IPS-15b (cell line): ENCODE results near the gene HOXC6.

Experiments
- H3K27me3 ChIP-seq: one replicate; pipeline ENCODE4 v1.6.1; 2013; ENCODE audit warnings: low read length; ENCODE audit not compliant: control insufficient read depth, insufficient read depth
- H3K36me3 ChIP-seq: one replicate; pipeline ENCODE4 v1.6.1; 2013; ENCODE audit warnings: low read length; ENCODE audit not compliant: control insufficient read depth, insufficient read depth
- H3K4me1 ChIP-seq: one replicate; pipeline ENCODE4 v1.6.1; 2013; ENCODE audit warnings: mild to moderate bottlenecking, low read length; ENCODE audit not compliant: control insufficient read depth, insufficient read depth
- H3K4me3 ChIP-seq: one replicate; pipeline ENCODE4 v1.5.1; 2013; ENCODE audit warnings: low read depth, low read length
- H3K9ac ChIP-seq: one replicate; pipeline ENCODE4 v1.6.1; 2013; ENCODE audit warnings: low read depth, mild to moderate bottlenecking, low read length
- H3K9me3 ChIP-seq: one replicate; pipeline ENCODE4 v1.6.1; 2013; ENCODE audit warnings: mild to moderate bottlenecking, low read length; ENCODE audit not compliant: control insufficient read depth, insufficient read depth

HOXC6 gene

DNA sequence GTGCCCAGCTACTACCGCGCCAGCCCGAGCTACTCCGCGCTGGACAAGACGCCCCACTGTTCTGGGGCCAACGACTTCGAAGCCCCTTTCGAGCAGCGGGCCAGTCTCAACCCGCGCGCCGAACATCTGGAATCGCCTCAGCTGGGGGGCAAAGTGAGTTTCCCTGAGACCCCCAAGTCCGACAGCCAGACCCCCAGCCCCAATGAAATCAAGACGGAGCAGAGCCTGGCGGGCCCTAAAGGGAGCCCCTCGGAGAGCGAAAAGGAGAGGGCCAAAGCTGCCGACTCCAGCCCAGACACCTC is 42.6 kb upstream of the HOXC6 start:
- Histone ChIP-seq H3K4me1 (no peaks in the 10 kb centered on the region), H3K36me3 (no peaks in the 10 kb centered on the region), H3K9me3 (no peaks in the 10 kb centered on the region), H3K4me3 (peak overlapping the region; percentile 26), H3K9ac (no peak overlapping the region), H3K27me3 (peaks cover 96% of the 10 kb centered on the region)

DNA sequence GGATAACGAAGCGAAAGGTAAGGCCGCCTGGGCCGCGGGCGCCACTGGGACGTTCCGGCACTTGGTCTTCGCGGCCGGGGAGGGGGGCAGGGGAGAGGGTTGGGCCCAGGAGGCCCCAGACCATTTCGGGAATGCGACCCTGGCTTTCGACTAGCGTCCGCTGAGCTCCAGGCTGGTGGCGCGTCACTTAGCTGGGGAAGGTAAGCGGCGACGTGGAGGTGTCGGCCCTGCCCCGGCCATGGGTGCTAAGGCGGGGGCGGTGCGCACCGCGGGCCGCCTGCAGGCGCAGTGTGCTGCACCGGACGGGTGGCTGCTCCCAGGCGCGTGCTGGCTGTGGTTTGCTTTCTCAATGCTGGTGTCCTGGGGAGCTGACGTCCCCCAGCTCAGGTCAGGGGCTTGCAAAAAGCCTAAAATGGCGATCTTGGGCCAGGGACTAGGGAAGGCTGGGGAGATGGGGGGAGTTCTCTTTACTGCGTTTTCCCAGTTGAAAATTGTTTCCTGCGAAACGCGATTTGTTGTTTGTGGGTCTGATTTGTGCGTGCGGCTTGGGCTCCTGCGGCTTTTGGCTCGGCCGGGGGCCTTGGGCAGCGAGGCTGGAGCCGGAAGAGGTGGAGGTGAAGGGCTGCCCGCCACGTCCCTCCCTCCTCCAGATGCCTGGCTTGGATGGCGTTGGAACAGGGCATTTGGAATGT is 42.1 kb upstream of the HOXC6 start:
- peak overlapping the region; percentile 26 for H3K4me3 ChIP-seq
- peaks cover 96% of the 10 kb centered on the region for H3K27me3 ChIP-seq
- H3K9ac ChIP-seq, result no peak overlapping the region
- no peaks in the 10 kb centered on the region for H3K9me3 ChIP-seq
- H3K4me1 ChIP-seq, result no peaks in the 10 kb centered on the region
- H3K36me3 ChIP-seq, result no peaks in the 10 kb centered on the region

DNA sequence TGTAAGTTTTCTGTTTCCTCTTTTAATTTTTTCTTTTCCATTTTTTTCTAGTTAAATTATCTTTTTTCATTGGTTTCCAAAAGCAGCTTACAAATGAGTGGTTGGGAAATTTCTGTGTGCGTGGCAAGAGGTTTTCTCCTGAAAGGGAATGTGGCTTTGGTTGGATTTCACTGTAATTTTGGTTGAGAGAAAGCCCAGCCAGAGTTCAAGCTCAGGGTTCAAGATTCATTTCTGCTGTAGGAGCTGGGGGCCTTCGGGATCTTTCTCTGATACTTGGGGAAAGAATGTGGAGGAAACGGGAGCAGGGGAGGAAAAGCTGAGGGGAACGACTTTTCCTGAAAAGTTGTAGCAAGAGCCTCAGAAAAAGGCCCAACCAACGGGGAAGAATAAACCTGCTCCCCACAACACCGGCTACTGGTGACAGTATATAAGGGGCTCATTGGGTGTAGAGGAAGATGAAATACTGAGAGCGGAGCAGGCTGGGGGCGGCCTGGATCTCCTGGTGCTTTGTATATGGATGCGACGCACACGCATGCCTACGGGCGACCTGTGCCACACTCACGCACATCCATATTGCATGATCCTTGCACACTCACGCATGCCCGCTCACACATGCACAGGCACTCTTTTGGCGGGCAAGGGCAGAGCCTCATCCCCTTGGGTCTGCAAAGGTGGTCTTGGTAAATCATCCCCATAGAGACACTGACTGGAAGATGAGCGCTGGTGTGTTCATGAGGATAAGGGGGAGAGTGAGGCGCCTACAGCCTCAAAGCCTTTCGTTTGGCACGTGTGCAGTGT is 41.4 kb upstream of the HOXC6 start:
- H3K9me3 ChIP-seq, result no peaks in the 10 kb centered on the region
- H3K4me1 ChIP-seq, result no peaks in the 10 kb centered on the region
- no peak overlapping the region for H3K4me3 ChIP-seq
- peaks cover 96% of the 10 kb centered on the region for H3K27me3 ChIP-seq
- H3K36me3 ChIP-seq, result no peaks in the 10 kb centered on the region
- no peak overlapping the region for H3K9ac ChIP-seq

DNA sequence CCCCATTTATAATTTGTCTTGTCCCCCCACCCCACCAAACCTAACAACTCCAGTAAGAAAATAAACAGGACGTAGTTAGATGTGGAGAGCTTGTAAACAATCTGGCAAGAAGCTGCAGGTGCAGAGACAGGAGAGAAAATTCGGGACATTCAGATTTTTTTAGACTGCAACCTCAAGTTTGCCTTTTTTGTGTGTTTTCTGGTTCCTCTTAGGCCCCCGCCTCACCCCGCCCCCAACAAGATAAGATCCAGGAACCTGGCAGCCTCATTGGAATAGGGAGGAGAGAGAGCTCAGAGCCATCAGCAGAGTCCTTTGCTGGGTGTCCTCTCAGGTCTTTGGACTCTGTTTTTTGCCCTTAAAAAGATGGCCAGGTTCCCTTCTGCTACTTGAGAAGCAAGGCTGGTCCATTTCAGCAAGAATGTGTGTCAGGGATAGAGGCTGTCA is 40.4 kb upstream of the HOXC6 start:
- Histone ChIP-seq H3K4me3 (no peak overlapping the region), H3K36me3 (no peaks in the 10 kb centered on the region), H3K9ac (no peak overlapping the region), H3K9me3 (no peaks in the 10 kb centered on the region), H3K27me3 (peaks cover 96% of the 10 kb centered on the region), H3K4me1 (no peaks in the 10 kb centered on the region)

DNA sequence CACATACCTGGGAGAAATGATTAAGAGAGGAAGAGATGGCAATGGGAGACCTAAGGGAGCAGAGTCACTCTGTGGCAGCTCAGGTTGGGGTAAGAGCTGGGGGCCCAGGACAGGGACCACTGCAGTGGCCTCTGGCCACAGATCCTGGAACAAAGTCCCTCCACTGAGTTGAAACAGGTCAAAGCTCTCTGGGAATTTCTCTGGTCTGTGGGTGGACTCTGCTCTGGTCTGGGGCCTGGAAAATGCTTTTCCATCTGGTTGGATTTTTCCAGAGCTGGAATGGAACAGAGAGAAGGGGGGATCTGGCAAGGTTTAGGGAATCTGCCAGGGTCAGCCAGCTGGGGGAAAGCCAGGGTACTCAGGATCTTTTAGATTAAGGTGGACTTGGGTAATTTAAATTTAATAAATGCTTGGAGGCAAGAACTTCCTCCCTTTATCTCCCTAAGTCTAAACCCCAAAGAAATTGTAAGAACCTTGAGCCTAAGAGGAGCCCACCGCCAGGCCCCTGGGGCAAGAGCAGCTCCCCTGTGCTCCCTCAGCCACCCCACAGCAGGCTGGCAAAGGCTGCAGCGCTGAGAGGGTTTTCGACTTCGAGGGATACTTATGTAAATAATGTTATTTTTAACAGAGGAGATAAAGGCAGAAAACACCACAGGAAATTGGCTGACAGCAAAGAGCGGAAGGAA is 39.6 kb upstream of the HOXC6 start:
- Histone ChIP-seq H3K4me3 (no peak overlapping the region), H3K4me1 (no peaks in the 10 kb centered on the region), H3K9me3 (no peaks in the 10 kb centered on the region), H3K9ac (no peak overlapping the region), H3K36me3 (no peaks in the 10 kb centered on the region), H3K27me3 (peaks cover 96% of the 10 kb centered on the region)

DNA sequence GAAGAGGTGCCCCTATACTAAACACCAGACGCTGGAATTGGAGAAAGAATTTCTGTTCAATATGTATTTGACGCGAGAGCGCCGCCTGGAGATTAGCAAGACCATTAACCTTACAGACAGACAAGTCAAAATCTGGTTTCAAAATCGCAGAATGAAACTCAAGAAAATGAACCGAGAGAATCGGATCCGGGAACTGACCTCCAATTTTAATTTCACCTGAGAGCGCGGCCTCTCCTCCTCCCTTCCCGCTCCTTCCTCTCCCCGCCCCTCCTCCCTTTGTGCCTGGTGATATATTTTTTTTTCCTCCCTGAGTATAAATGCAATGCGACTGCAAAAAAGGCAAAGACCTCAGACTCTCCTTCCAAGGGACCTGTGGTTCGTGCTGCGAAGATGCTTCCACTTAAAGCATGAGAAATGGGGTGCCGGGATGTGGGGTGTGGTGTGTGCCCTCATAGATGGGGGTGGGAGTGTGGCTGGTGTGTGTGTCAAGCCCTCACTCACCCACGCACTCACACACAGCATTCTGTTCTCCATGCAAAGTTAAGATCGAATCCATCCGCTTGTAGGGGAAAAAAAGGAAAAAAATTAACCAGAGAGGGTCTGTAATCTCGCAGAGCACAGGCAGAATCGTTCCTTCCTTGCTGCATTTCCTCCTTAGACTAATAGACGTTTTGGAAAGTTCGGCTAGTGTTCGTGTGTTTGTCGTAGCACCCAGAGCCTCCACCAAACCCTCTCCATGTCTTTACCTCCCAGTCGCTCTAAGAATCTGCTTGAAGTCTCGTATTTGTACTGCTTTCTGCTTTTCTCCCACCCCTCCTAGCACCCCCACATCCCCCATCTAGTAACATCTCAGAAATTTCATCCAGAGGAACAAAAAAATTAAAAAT is 38.8 kb upstream of the HOXC6 start:
- H3K27me3 ChIP-seq, result peaks cover 96% of the 10 kb centered on the region
- H3K9ac ChIP-seq, result no peak overlapping the region
- peak overlapping the region; percentile 16 for H3K4me3 ChIP-seq
- H3K36me3 ChIP-seq, result no peaks in the 10 kb centered on the region
- no peaks in the 10 kb centered on the region for H3K9me3 ChIP-seq
- H3K4me1 ChIP-seq, result no peaks in the 10 kb centered on the region

DNA sequence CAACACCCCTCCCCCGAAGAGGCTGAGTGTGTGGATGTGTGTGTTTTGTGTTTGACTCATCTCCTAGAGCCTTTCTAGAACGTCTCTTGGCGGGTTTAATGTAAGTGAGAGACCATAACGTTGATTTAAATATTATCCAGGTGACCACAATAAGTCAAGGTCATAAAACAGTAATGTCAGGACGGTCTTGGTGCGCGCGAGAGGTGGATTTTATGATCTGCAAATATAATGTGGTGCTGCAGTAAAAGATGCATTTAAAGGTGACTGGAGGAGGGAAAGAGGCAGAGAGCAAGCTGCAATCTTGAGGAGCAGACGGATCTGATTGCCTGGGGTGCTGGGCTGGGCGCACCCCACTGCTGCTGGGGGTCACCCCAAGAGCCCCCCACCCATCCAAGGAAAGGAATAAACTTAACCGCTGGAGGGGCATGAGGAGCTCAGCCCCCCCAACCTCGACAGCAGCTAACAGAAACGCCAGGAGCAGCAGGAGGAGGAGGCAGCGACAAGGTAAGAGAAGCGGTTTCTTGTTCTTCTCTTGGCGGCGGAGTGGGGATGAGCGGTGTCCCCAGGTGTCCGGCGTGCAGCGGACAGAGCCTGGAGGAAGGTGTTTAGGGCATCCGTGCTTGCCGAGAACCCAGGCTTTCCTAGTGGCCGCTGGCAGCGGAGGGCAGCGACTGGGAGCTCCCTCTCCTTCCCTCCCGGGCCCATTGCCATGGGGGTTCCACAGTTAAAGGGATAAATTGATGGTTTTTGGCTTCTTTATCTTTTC is 37.7 kb upstream of the HOXC6 start:
- Histone ChIP-seq H3K9ac (no peak overlapping the region), H3K4me1 (no peaks in the 10 kb centered on the region), H3K36me3 (no peaks in the 10 kb centered on the region), H3K27me3 (peaks cover 100% of the 10 kb centered on the region), H3K4me3 (no peak overlapping the region), H3K9me3 (no peaks in the 10 kb centered on the region)

DNA sequence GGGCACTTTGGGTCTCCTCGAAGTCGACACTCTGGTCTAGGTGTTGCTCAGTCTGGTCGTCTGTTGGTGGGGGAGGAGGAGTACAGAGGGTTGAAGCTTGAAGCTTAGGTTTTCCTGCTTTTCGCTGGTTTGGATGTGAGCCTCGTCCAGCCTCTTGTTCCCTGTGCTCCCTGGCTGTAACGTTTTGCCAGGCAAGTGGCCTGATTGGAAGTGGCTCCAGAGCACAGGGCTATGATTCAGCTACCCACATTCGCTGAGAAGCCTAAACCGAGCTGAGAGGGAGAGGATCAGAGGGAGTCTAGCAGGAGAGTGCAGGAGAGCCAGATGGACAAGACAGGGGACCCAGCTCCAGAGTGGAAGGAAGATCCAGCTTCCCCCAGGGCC is 37.2 kb upstream of the HOXC6 start:
- Histone ChIP-seq H3K27me3 (peaks cover 100% of the 10 kb centered on the region), H3K36me3 (no peaks in the 10 kb centered on the region), H3K9ac (no peak overlapping the region), H3K9me3 (no peaks in the 10 kb centered on the region), H3K4me1 (no peaks in the 10 kb centered on the region), H3K4me3 (peak overlapping the region; percentile 30)

DNA sequence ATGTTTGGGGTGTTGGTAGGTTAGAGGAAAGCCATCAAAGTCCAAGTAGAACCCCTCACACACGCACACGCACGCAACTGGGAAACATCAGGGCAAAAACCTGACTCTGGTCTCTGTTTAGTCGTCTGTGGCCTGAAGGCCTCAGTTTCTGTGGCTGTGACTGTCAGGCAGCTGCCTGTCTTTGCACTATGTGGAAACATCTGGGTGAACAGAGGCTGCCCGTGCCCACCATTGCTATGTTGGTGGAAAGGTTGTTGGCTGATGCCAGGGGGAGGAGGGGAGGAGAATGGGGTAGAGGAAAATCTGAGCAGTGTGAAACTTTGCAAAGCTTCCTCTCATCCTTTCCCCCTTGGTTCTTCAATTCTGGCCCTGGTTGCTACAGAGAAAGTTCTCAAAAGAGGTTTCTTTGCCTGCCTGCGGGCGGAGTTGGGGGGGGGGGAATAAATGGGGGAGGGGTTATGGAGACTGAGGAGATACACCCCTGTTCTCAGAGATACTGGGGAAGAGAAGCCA is 35.8 kb upstream of the HOXC6 start:
- Histone ChIP-seq H3K27me3 (peaks cover 100% of the 10 kb centered on the region), H3K9me3 (no peaks in the 10 kb centered on the region), H3K4me1 (no peaks in the 10 kb centered on the region), H3K4me3 (peak overlapping the region; percentile 26), H3K9ac (no peak overlapping the region), H3K36me3 (no peaks in the 10 kb centered on the region)

DNA sequence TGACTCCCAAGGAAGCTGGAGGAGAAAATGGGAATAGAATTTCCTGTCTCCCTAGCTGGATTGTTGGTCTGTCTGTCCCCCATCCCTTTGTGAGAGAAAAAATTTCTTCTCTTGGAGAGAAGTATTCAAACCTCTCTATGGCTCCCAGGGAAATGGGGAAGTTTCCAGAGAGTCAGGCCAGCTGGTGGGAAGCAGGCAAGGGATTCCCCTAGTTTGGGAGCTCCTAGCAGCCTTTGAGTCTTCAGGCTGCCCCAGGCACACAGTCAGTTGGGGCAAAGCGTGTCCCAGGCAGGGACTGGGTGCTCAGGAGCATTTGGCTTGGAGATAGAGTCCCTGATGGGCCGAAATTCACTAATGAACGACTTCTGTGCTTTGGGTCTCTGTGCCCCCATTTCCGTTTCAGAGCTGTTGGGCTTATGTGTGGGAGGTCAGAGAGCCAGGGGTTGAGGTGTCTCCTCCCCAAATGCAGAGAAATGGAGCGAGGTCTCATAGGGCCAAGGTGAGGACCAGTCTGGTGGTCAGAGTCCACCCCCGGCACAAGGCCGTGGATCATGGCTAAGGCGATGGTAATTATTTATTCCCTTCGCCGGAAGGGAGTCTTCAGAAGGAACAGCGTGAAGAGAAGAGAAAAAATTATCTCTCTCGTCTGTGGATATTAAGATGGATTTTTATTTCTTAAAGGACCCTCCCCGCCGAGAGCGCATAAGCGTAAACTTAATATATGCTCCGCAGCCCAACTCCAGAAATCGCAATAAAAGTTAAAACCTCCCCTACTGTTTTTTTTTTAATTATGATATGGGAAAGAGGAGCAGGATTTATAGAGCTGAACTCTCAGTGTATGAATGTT is 34.9 kb upstream of the HOXC6 start:
- H3K36me3 ChIP-seq, result no peaks in the 10 kb centered on the region
- no peaks in the 10 kb centered on the region for H3K9me3 ChIP-seq
- peak overlapping the region; percentile 18 for H3K4me3 ChIP-seq
- no peaks in the 10 kb centered on the region for H3K4me1 ChIP-seq
- no peak overlapping the region for H3K9ac ChIP-seq
- peaks cover 100% of the 10 kb centered on the region for H3K27me3 ChIP-seq
